SK-N-SH (cell line): ENCODE results near the gene CHAC1. TPM values are rescaled to one million over a fixed set of nuclear protein-coding genes. Genes with fewer than 3 reads are reported as not detected.

Experiments
- CTCF ChIA-PET: fragments of 300-600, 350-600 bp; formaldehyde crosslinking; extraction: SDS; loops from one replicate; lab custom pipeline; 2021; lab: Yijun Ruan, JAX
- POLR2A ChIA-PET: fragments of 350-600 bp; sonication (Branson Sonifier 250); formaldehyde crosslinking; extraction: SDS; loops from one replicate; lab custom pipeline; 2020; ENCODE audit warnings: antibody characterized with exemption, inconsistent platforms; lab: Yijun Ruan, JAX
- DNase-seq: peaks from one replicate; pipeline ENCODE4 v3.0.0; 2012
- H2AFZ ChIP-seq: fragments of 200-600 bp; sonication (generic); 2 replicates; pipeline ENCODE4 v1.8.1; 2016; ENCODE audit warnings: antibody characterized with exemption, mild to moderate bottlenecking, low read depth
- H3F3A ChIP-seq: fragments of 200-600 bp; sonication (generic); replicated peaks from 2 replicates; pipeline ENCODE3; 2016; ENCODE audit warnings: antibody characterized with exemption, mild to moderate bottlenecking; ENCODE audit not compliant: insufficient read depth
- H3K27ac ChIP-seq, 2 experiments: fragments of 200-500 bp in 1 of 2; fragments of 200-600 bp in 1 of 2; sonication (Bioruptor generic) in 1 of 2; sonication (generic), shearing (Covaris generic) in 1 of 2; 2 replicates each; pipeline versions ENCODE4 v1.5.1 to v1.6.1; 2014 to 2016; ENCODE audit warnings: low read depth in 2 of 2, inconsistent platforms in 1 of 2, low read length in 1 of 2, mild to moderate bottlenecking in 1 of 2, mixed read lengths in 1 of 2
- H3K27me3 ChIP-seq: fragments of 200-600 bp; sonication (generic), shearing (Covaris generic); 2 replicates; pipeline ENCODE4 v1.6.1; 2016; ENCODE audit warnings: mixed run types; ENCODE audit not compliant: insufficient read depth
- H3K36me3 ChIP-seq, 2 experiments: fragments of 200-500 bp in 1 of 2; fragments of 200-600 bp in 1 of 2; sonication (Bioruptor generic) in 1 of 2; sonication (generic) in 1 of 2; replicated peaks in 1 of 2; 2 replicates each; pipeline versions ENCODE3 to v1.5.1; 2014 to 2016; ENCODE audit warnings: low read length in 1 of 2, mild to moderate bottlenecking in 1 of 2; ENCODE audit not compliant: insufficient read depth in 2 of 2, control insufficient read depth in 1 of 2
- H3K4me1 ChIP-seq, 2 experiments: fragments of 200-500 bp in 1 of 2; fragments of 200-600 bp in 1 of 2; sonication (Bioruptor generic) in 1 of 2; sonication (generic), shearing (Covaris generic) in 1 of 2; 2 replicates each; pipeline versions ENCODE4 v1.5.1 to v1.6.1; 2014 to 2016; ENCODE audit warnings: low read depth in 1 of 2, low read length in 1 of 2, mixed run types in 1 of 2; ENCODE audit not compliant: insufficient read depth in 2 of 2, control insufficient read depth in 1 of 2
- H3K4me2 ChIP-seq: fragments of 200-600 bp; sonication (generic), shearing (Covaris generic); 2 replicates; pipeline ENCODE4 v1.6.1; 2017; ENCODE audit warnings: mixed run types
- H3K4me3 ChIP-seq, 2 experiments: fragments of 200-500 bp in 1 of 2; fragments of 200-600 bp in 1 of 2; sonication (Bioruptor generic) in 1 of 2; sonication (generic), shearing (Covaris generic) in 1 of 2; 2 replicates each; pipeline versions ENCODE4 v1.5.1 to v1.8.1; 2014 to 2016; ENCODE audit warnings: low read depth in 2 of 2, inconsistent platforms in 1 of 2, low read length in 1 of 2, mild to moderate bottlenecking in 1 of 2, mixed read lengths in 1 of 2, moderate library complexity in 1 of 2
- H3K79me2 ChIP-seq: fragments of 200-600 bp; sonication (generic); 2 replicates; pipeline ENCODE4 v1.8.1; 2017; ENCODE audit warnings: mild to moderate bottlenecking; ENCODE audit not compliant: insufficient read depth
- H3K9ac ChIP-seq: fragments of 200-600 bp; sonication (generic); 2 replicates; pipeline ENCODE4 v1.6.1; 2017; ENCODE audit warnings: mixed run types
- H3K9me2 ChIP-seq: fragments of 200-600 bp; sonication (generic); 2 replicates; pipeline ENCODE4 v1.6.1; 2017; ENCODE audit warnings: mixed run types
- H3K9me3 ChIP-seq: fragments of 200-600 bp; sonication (generic); 2 replicates; pipeline ENCODE4 v1.6.1; 2017; ENCODE audit warnings: mixed run types, mild to moderate bottlenecking, moderate library complexity
- H4K20me1 ChIP-seq: fragments of 200-600 bp; sonication (generic); 2 replicates; pipeline ENCODE4 v1.6.1; 2017; ENCODE audit warnings: mild to moderate bottlenecking, mixed run types; ENCODE audit not compliant: insufficient read depth
- CHD2 ChIP-seq: fragments of 150-350 bp; IDR thresholded peaks from 2 replicates; pipeline ENCODE4 v1.6.1; 2018; ENCODE audit warnings: low read length; ENCODE audit not compliant: partially characterized antibody
- ELF1 ChIP-seq: IDR thresholded peaks from 2 replicates; pipeline ENCODE4 v1.4.0; 2012
- FOXM1 ChIP-seq: IDR thresholded peaks from 2 replicates; pipeline ENCODE4 v1.4.0; 2012; ENCODE audit warnings: low read depth, mild to moderate bottlenecking
- GABPA ChIP-seq: IDR thresholded peaks from 2 replicates; pipeline ENCODE4 v1.4.0; 2012; ENCODE audit warnings: low read depth, mild to moderate bottlenecking
- GATA2 ChIP-seq: sonication (generic); formaldehyde crosslinking; IDR thresholded peaks from 2 replicates; pipeline ENCODE4 v1.5.0; 2020; ENCODE audit warnings: mild to moderate bottlenecking, missing genetic modification reagents
- MEF2A ChIP-seq: IDR thresholded peaks from 2 replicates; pipeline ENCODE4 v1.4.0; 2012; ENCODE audit warnings: low read depth, borderline replicate concordance
- RCOR1 ChIP-seq: fragments of 150-350 bp; IDR thresholded peaks from 2 replicates; pipeline ENCODE4 v1.6.1; 2017; ENCODE audit warnings: antibody characterized with exemption, low read length
- RFX5 ChIP-seq: IDR thresholded peaks from 2 replicates; pipeline ENCODE4 v1.6.1; 2012; ENCODE audit warnings: mild to moderate bottlenecking, improper control_type of control experiment, low read length
- SIN3A ChIP-seq: IDR thresholded peaks from 2 replicates; pipeline ENCODE4 v1.6.1; 2012; ENCODE audit warnings: low read depth, mild to moderate bottlenecking, low read length, moderate library complexity, borderline replicate concordance
- SMC3 ChIP-seq: IDR thresholded peaks from 2 replicates; pipeline ENCODE4 v1.6.1; 2012; ENCODE audit warnings: low read depth, low read length, improper control_type of control experiment
- TCF12 ChIP-seq: IDR thresholded peaks from 2 replicates; pipeline ENCODE4 v1.4.0; 2012
- TEAD4 ChIP-seq: IDR thresholded peaks from 2 replicates; pipeline ENCODE4 v1.4.0; 2012; ENCODE audit warnings: mild to moderate bottlenecking, borderline replicate concordance; ENCODE audit not compliant: insufficient read depth
- WGBS: methylation state at CpG from one replicate; pipeline ENCODE4 v1.1.6; 2017; ENCODE audit warnings: low lambda C conversion rate; 5-methylcytosine and 5-hydroxymethylcytosine counted together
- polyA plus RNA-seq, 3 experiments: library from polyadenylated mRNA; depleted of rRNA; stranded (reverse); fragments of >200 nt; gene quantifications; 2 replicates each; pipeline ENCODE4 v1.2.3, GENCODE V29; 2012
- TF ChIP-seq, protein P1 (sequence below): IDR thresholded peaks from 2 replicates; pipeline ENCODE4 v1.6.1; 2012; ENCODE audit warnings: mild to moderate bottlenecking, low read depth, low read length, moderate library complexity

The CHAC1 gene
- polyA plus RNA-seq, 1 of the 3 experiments (the other 2 are of a cell fraction): 9.3 TPM

DNA sequence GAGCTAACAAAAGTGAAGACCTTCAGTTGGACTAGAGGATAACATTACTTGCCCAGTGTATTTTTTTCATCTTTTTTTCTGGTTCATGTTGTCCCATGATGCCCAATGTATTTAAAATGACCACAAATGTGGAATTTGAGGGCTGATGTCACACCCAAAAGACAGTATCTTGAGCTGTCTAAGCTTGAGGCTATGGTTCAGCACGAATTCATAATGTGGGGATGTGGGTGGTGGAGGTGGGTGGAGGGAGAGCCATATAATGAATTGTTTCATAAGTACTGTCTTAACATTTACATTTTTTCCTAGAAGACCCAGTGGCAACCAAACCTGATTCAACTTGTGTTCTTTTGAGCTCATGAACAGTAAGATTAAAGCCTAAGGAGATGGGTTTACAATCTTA lies 37.5 kb downstream of the CHAC1 start:
- ChIA-PET CTCF (interaction anchor here (0.9 to 1.6 kb wide), 3 partner anchors 14 to 85 kb away, joined by 3 to 4 read pairs (median 3); no protein-coding TSS in a partner anchor), POLR2A (interaction anchor here (1.4 kb wide), 1 partner anchor 38 kb away, joined by 3 read pairs; the partner anchor contains the start of gene CHAC1)

GRCh38 chr15:40991355-40991754 lies 38.1 kb downstream of the CHAC1 start:
- H3K9me3 ChIP-seq: no peaks in the 10 kb centered on the region
- no peak overlapping the region for H3K27ac ChIP-seq
- no peaks in the 10 kb centered on the region for H3K9me2 ChIP-seq
- ChIA-PET CTCF (interaction anchor here (0.9 to 1.6 kb wide), 4 partner anchors 15 to 85 kb away, joined by 3 to 4 read pairs (median 4); no protein-coding TSS in a partner anchor), POLR2A (interaction anchor here (1.4 kb wide), 1 partner anchor 38 kb away, joined by 3 read pairs; the partner anchor contains the start of gene CHAC1)
- H3F3A ChIP-seq: peaks cover 7% of the 10 kb centered on the region
- no peaks in the 10 kb centered on the region for H4K20me1 ChIP-seq
- H3K9ac ChIP-seq: no peak overlapping the region
- H2AFZ ChIP-seq: no peak overlapping the region
- no peak overlapping the region for H3K4me3 ChIP-seq
- H3K4me2 ChIP-seq: no peak overlapping the region
- H3K79me2 ChIP-seq: no peaks in the 10 kb centered on the region
- WGBS: 99% methylated on average over 3 of the region's 3 CpGs
- H3K4me1 ChIP-seq: peaks cover 0 to 13% of the 10 kb centered on the region in 2 experiments; a peak in 1 of 4 replicates
- TF ChIP-seq, protein P1, sequence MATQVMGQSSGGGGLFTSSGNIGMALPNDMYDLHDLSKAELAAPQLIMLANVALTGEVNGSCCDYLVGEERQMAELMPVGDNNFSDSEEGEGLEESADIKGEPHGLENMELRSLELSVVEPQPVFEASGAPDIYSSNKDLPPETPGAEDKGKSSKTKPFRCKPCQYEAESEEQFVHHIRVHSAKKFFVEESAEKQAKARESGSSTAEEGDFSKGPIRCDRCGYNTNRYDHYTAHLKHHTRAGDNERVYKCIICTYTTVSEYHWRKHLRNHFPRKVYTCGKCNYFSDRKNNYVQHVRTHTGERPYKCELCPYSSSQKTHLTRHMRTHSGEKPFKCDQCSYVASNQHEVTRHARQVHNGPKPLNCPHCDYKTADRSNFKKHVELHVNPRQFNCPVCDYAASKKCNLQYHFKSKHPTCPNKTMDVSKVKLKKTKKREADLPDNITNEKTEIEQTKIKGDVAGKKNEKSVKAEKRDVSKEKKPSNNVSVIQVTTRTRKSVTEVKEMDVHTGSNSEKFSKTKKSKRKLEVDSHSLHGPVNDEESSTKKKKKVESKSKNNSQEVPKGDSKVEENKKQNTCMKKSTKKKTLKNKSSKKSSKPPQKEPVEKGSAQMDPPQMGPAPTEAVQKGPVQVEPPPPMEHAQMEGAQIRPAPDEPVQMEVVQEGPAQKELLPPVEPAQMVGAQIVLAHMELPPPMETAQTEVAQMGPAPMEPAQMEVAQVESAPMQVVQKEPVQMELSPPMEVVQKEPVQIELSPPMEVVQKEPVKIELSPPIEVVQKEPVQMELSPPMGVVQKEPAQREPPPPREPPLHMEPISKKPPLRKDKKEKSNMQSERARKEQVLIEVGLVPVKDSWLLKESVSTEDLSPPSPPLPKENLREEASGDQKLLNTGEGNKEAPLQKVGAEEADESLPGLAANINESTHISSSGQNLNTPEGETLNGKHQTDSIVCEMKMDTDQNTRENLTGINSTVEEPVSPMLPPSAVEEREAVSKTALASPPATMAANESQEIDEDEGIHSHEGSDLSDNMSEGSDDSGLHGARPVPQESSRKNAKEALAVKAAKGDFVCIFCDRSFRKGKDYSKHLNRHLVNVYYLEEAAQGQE: no peak
- H3K27me3 ChIP-seq: no peaks in the 10 kb centered on the region
- no peak for DNase-seq
- peaks cover 30 to 50% of the 10 kb centered on the region in 2 experiments for H3K36me3 ChIP-seq

More for the DNA sequence above, 37.5 kb downstream of the CHAC1 start:
- Histone ChIP-seq H2AFZ (no peak overlapping the region), H3K9me2 (no peaks in the 10 kb centered on the region), H3K9me3 (no peaks in the 10 kb centered on the region), H3K27me3 (no peaks in the 10 kb centered on the region), H4K20me1 (no peaks in the 10 kb centered on the region), H3K36me3 (peaks cover 28 to 46% of the 10 kb centered on the region in 2 experiments), H3F3A (peaks cover 12% of the 10 kb centered on the region), H3K4me2 (no peak overlapping the region), H3K9ac (no peak overlapping the region), H3K79me2 (no peaks in the 10 kb centered on the region), H3K4me3 (no peak overlapping the region), H3K4me1 (peaks cover 0 to 16% of the 10 kb centered on the region in 2 experiments; a peak in 2 of 4 replicates), H3K27ac (no peak overlapping the region)
- TF ChIP-seq RFX5: no peak
- no peak for TF ChIP-seq MEF2A
- TF ChIP-seq CHD2: no peak
- no peak for TF ChIP-seq SIN3A
- TF ChIP-seq, protein P1: no peak
- no peak for TF ChIP-seq GATA2
- no peak for TF ChIP-seq FOXM1
- no peak for TF ChIP-seq GABPA
- TF ChIP-seq ELF1: no peak
- TF ChIP-seq TCF12: no peak
- TF ChIP-seq TEAD4: no peak
- TF ChIP-seq SMC3: no peak
- TF ChIP-seq RCOR1: no peak
- 0% methylated on average over 1 of the region's 1 CpG for WGBS
- no peak for DNase-seq
